Activated CD4-positive, alpha-beta T cell treated with anti-CD3 and anti-CD28 coated beads, Interleukin-2, amount 10 ng/mL, durations not matched to agents 7 days and 5 days (primary cell): ENCODE measurements around the gene HUNK. TPM values are rescaled to one million over a fixed set of nuclear protein-coding genes. Genes with fewer than 3 reads are reported as not detected.
"Not testable (repeated sequence)": the region's sequence is repeated elsewhere in the genome, so short reads cannot be mapped to it uniquely, and the experiment has no call there.

Experiments used
- CTCF ChIA-PET: fragments of 350-600 bp; sonication (Branson Sonifier 250); formaldehyde crosslinking; loops from one replicate; lab custom pipeline; 2021; ENCODE audit warnings: antibody characterized with exemption; lab: Charles Lee
- POLR2A ChIA-PET: fragments of 350-600 bp; sonication (Branson Sonifier 250); formaldehyde crosslinking; loops from one replicate; lab custom pipeline; 2021; ENCODE audit warnings: antibody characterized with exemption; lab: Charles Lee
- DNase-seq: peaks from one replicate; pipeline ENCODE4 v3.0.0-alpha.2; 2020
- H3K27ac Mint-ChIP-seq: one replicate; pipeline ENCODE4 v1.8.0; 2021; ENCODE audit warnings: mild to moderate bottlenecking, moderate library complexity, mixed read lengths
- H3K27me3 Mint-ChIP-seq: one replicate; pipeline ENCODE4 v1.8.0; 2021; ENCODE audit warnings: mixed read lengths
- H3K36me3 Mint-ChIP-seq: one replicate; pipeline ENCODE4 v1.8.0; 2021; ENCODE audit warnings: low read depth, mixed read lengths
- H3K4me1 Mint-ChIP-seq: one replicate; pipeline ENCODE4 v1.8.0; 2021; ENCODE audit warnings: mixed read lengths
- H3K4me3 Mint-ChIP-seq: one replicate; pipeline ENCODE4 v1.8.0; 2021; ENCODE audit warnings: mild to moderate bottlenecking, moderate library complexity, mixed read lengths
- H3K9me3 Mint-ChIP-seq: one replicate; pipeline ENCODE4 v1.8.0; 2021; ENCODE audit warnings: mixed read lengths
- total RNA-seq, 2 experiments: library from RNA; stranded (reverse); gene quantifications; one replicate each; pipeline ENCODE4 v1.2.3, GENCODE V29; 2021

Gene HUNK
- total RNA-seq, 2 experiments from 2014 or later, result 0.15 to 0.17 TPM

- Mint-ChIP-seq H3K27ac (no peak overlapping the region), H3K4me3 (no peak overlapping the region), H3K4me1 (no peaks in the 10 kb centered on the region), H3K27me3 (no peaks in the 10 kb centered on the region), H3K9me3 (no peaks in the 10 kb centered on the region), H3K36me3 (no peaks in the 10 kb centered on the region)
- ChIA-PET CTCF (no interaction called here), POLR2A (no interaction called here)
- no peak for DNase-seq
These were observed 145.6 kb downstream of the HUNK start for GRCh38 chr21:32018381-32018780.

GRCh38 chr21:32020564-32020963 lies 147.7 kb downstream of the HUNK start:
- Mint-ChIP-seq H3K27ac (no peak overlapping the region), H3K36me3 (no peaks in the 10 kb centered on the region), H3K4me3 (no peak overlapping the region), H3K9me3 (no peaks in the 10 kb centered on the region), H3K27me3 (no peaks in the 10 kb centered on the region), H3K4me1 (no peaks in the 10 kb centered on the region)
- DNase-seq, result no peak
- POLR2A ChIA-PET, result interaction anchor here (0.6 kb wide), 1 partner anchor 791 kb away, joined by 3 read pairs; no protein-coding TSS in a partner anchor
- CTCF ChIA-PET, result interaction anchor here (0.5 kb wide), 1 partner anchor 112 kb away, joined by 3 read pairs; no protein-coding TSS in a partner anchor

- no peak overlapping the region for H3K27ac Mint-ChIP-seq
These were observed 148.6 kb downstream of the HUNK start for GRCh38 chr21:32021319-32021994.

GRCh38 chr21:32022146-32022545 lies 149.3 kb downstream of the HUNK start:
- POLR2A ChIA-PET, result no interaction called here
- H3K27me3 Mint-ChIP-seq, result no peaks in the 10 kb centered on the region
- CTCF ChIA-PET, result no interaction called here
- no peak overlapping the region for H3K4me3 Mint-ChIP-seq
- DNase-seq, result no peak
- H3K36me3 Mint-ChIP-seq, result no peaks in the 10 kb centered on the region
- no peaks in the 10 kb centered on the region for H3K9me3 Mint-ChIP-seq
- no peaks in the 10 kb centered on the region for H3K4me1 Mint-ChIP-seq
- H3K27ac Mint-ChIP-seq, result no peak overlapping the region

More at GRCh38 chr21:32021319-32021994, 148.6 kb downstream of the HUNK start:
- no peaks in the 10 kb centered on the region for H3K27me3 Mint-ChIP-seq
- H3K36me3 Mint-ChIP-seq, result no peaks in the 10 kb centered on the region
- DNase-seq, result no peak
- CTCF ChIA-PET, result no interaction called here
- no peak overlapping the region for H3K4me3 Mint-ChIP-seq
- H3K9me3 Mint-ChIP-seq, result no peaks in the 10 kb centered on the region
- no peaks in the 10 kb centered on the region for H3K4me1 Mint-ChIP-seq
- POLR2A ChIA-PET, result no interaction called here

GRCh38 chr21:32030146-32030652 lies 157.4 kb downstream of the HUNK start:
- Mint-ChIP-seq H3K36me3 (no peaks in the 10 kb centered on the region), H3K27me3 (no peaks in the 10 kb centered on the region), H3K4me1 (no peaks in the 10 kb centered on the region), H3K4me3 (no peak overlapping the region), H3K27ac (no peak overlapping the region), H3K9me3 (peaks cover 6% of the 10 kb centered on the region)
- ChIA-PET CTCF (no interaction called here), POLR2A (no interaction called here)
- no peak for DNase-seq

- no peaks in the 10 kb centered on the region for H3K36me3 Mint-ChIP-seq
- POLR2A ChIA-PET, result no interaction called here
- peaks cover 6% of the 10 kb centered on the region for H3K9me3 Mint-ChIP-seq
- H3K4me3 Mint-ChIP-seq, result no peak overlapping the region
- CTCF ChIA-PET, result no interaction called here
- H3K27me3 Mint-ChIP-seq, result no peaks in the 10 kb centered on the region
- H3K27ac Mint-ChIP-seq, result no peak overlapping the region
- DNase-seq, result no peak
- H3K4me1 Mint-ChIP-seq, result no peaks in the 10 kb centered on the region
These were observed 162.0 kb downstream of the HUNK start for GRCh38 chr21:32034850-32035249.

- H3K4me1 Mint-ChIP-seq, result no peaks in the 10 kb centered on the region
- H3K36me3 Mint-ChIP-seq, result no peaks in the 10 kb centered on the region
- ChIA-PET CTCF (no interaction called here), POLR2A (no interaction called here)
- no peak overlapping the region for H3K27ac Mint-ChIP-seq
- no peaks in the 10 kb centered on the region for H3K27me3 Mint-ChIP-seq
- H3K9me3 Mint-ChIP-seq, result no peaks in the 10 kb centered on the region
- H3K4me3 Mint-ChIP-seq, result no peak overlapping the region
- no peak for DNase-seq
These were observed 162.8 kb downstream of the HUNK start for GRCh38 chr21:32035617-32036016.

- H3K9me3 Mint-ChIP-seq, result peaks cover 3% of the 10 kb centered on the region
- H3K36me3 Mint-ChIP-seq, result no peaks in the 10 kb centered on the region
- ChIA-PET CTCF (no interaction called here), POLR2A (no interaction called here)
- H3K4me3 Mint-ChIP-seq, result no peak overlapping the region
- DNase-seq, result no peak
- peaks cover 7% of the 10 kb centered on the region for H3K27me3 Mint-ChIP-seq
- H3K27ac Mint-ChIP-seq, result no peak overlapping the region
- no peaks in the 10 kb centered on the region for H3K4me1 Mint-ChIP-seq
These were observed 163.9 kb downstream of the HUNK start for GRCh38 chr21:32036756-32037155.

GRCh38 chr21:32038751-32039150 lies 165.9 kb downstream of the HUNK start:
- CTCF ChIA-PET, H3K4me1 Mint-ChIP-seq, H3K27me3 Mint-ChIP-seq, H3K27ac Mint-ChIP-seq, H3K36me3 Mint-ChIP-seq, DNase-seq, H3K4me3 Mint-ChIP-seq, POLR2A ChIA-PET: not testable (repeated sequence)
- peaks cover 13% of the 10 kb centered on the region for H3K9me3 Mint-ChIP-seq

- CTCF ChIA-PET, result no interaction called here
- Mint-ChIP-seq H3K27ac (no peak overlapping the region), H3K36me3 (no peaks in the 10 kb centered on the region), H3K27me3 (peaks cover 7% of the 10 kb centered on the region), H3K4me3 (no peak overlapping the region), H3K9me3 (peaks cover 13% of the 10 kb centered on the region), H3K4me1 (no peaks in the 10 kb centered on the region)
- POLR2A ChIA-PET, result no interaction called here
- DNase-seq, result no peak
These were observed 170.6 kb downstream of the HUNK start for GRCh38 chr21:32043458-32043857.

GRCh38 chr21:32044205-32045180 lies 171.7 kb downstream of the HUNK start:
- ChIA-PET POLR2A (no interaction called here), CTCF (no interaction called here)
- H3K4me1 Mint-ChIP-seq, result no peaks in the 10 kb centered on the region
- DNase-seq, result no peak
- H3K36me3 Mint-ChIP-seq, result no peaks in the 10 kb centered on the region
- peaks cover 13% of the 10 kb centered on the region for H3K9me3 Mint-ChIP-seq
- H3K27ac Mint-ChIP-seq, result no peak overlapping the region
- H3K27me3 Mint-ChIP-seq, result peaks cover 7% of the 10 kb centered on the region
- H3K4me3 Mint-ChIP-seq, result no peak overlapping the region

- H3K9me3 Mint-ChIP-seq, result peaks cover 12% of the 10 kb centered on the region
- POLR2A ChIA-PET, result no interaction called here
These were observed 173.4 kb downstream of the HUNK start for GRCh38 chr21:32046191-32046590.

GRCh38 chr21:32048353-32048752 lies 175.5 kb downstream of the HUNK start:
- DNase-seq, result no peak
- no peak overlapping the region for H3K4me3 Mint-ChIP-seq
- no peaks in the 10 kb centered on the region for H3K4me1 Mint-ChIP-seq
- CTCF ChIA-PET, result no interaction called here
- no peaks in the 10 kb centered on the region for H3K27me3 Mint-ChIP-seq
- H3K9me3 Mint-ChIP-seq, result peaks cover 12% of the 10 kb centered on the region
- H3K36me3 Mint-ChIP-seq, result no peaks in the 10 kb centered on the region
- POLR2A ChIA-PET, result no interaction called here
- H3K27ac Mint-ChIP-seq, result no peak overlapping the region

More at GRCh38 chr21:32046191-32046590, 173.4 kb downstream of the HUNK start:
- no peak overlapping the region for H3K4me3 Mint-ChIP-seq
- no peak overlapping the region for H3K27ac Mint-ChIP-seq
- no peaks in the 10 kb centered on the region for H3K36me3 Mint-ChIP-seq
- CTCF ChIA-PET, result interaction anchor here (0.7 kb wide), 1 partner anchor 185 kb away, joined by 3 read pairs; no protein-coding TSS in a partner anchor
- no peak for DNase-seq
- no peaks in the 10 kb centered on the region for H3K4me1 Mint-ChIP-seq
- peaks cover 2% of the 10 kb centered on the region for H3K27me3 Mint-ChIP-seq
